HepG2 (cell line): ENCODE results near the gene JKAMP. TPM values are rescaled to one million over a fixed set of nuclear protein-coding genes. Genes with fewer than 3 reads are reported as not detected.

Experiments
- EP300 ChIP-seq, 3 experiments: sonication (generic) in 1 of 3; formaldehyde crosslinking in 1 of 3; IDR thresholded peaks; 2 replicates each; pipeline versions ENCODE4 v1.5.1 to v1.6.1; 2011 to 2020; ENCODE audit warnings: low read depth in 2 of 3, low read length in 2 of 3, borderline replicate concordance in 1 of 3, improper control_type of control experiment in 1 of 3, mild to moderate bottlenecking in 1 of 3, missing genetic modification reagents in 1 of 3, moderate library complexity in 1 of 3
- HDAC2 ChIP-seq: sonication (generic); formaldehyde crosslinking; IDR thresholded peaks from 2 replicates; pipeline ENCODE4 v1.4.0; 2020; ENCODE audit warnings: missing genetic modification reagents
- RBFOX2 ChIP-seq: fragments of 200-400 bp; formaldehyde crosslinking; IDR thresholded peaks from 2 replicates; pipeline ENCODE4 v1.6.1; 2017; ENCODE audit warnings: low read depth, mild to moderate bottlenecking, low read length
- RFX5 ChIP-seq: IDR thresholded peaks from 2 replicates; pipeline ENCODE4 v1.6.1; 2011; ENCODE audit warnings: low read depth, low read length, improper control_type of control experiment
- ZNF432 ChIP-seq: sonication (generic); formaldehyde crosslinking; IDR thresholded peaks from 2 replicates; pipeline ENCODE4 v1.5.0; 2020; ENCODE audit warnings: missing genetic modification reagents, mild to moderate bottlenecking, borderline replicate concordance
- polyA plus RNA-seq, 8 experiments: library from polyadenylated mRNA; depleted of rRNA in 3 of 8; stranded (reverse) in 7 of 8; unstranded in 1 of 8; fragments of >200 nt; fragmentation: Illumina TruSeq in 4 of 8; extraction: Trizol in 4 of 8; gene quantifications; 2 replicates each; pipeline versions ENCODE4 v1.2.1 to v1.2.3, GENCODE V29; 2011 to 2016; ENCODE audit warnings: low read depth in 4 of 8, missing spikeins in 1 of 8, mixed read lengths in 1 of 8; ENCODE audit not compliant: insufficient read depth in 1 of 8
- total RNA-seq, 5 experiments: library from RNA; depleted of rRNA; stranded (reverse); fragments of >200 nt; fragmentation: Illumina TruSeq; extraction: Trizol; gene quantifications; 2 replicates each; pipeline ENCODE4 v1.2.3, GENCODE V29; 2016; ENCODE audit warnings: low read depth in 1 of 5
- TF ChIP-seq, protein P1 (sequence below): sonication (generic); formaldehyde crosslinking; IDR thresholded peaks from 2 replicates; pipeline ENCODE4 v1.8.1; 2023; ENCODE audit warnings: mild to moderate bottlenecking, missing genetic modification reagents
- TF ChIP-seq, protein P2 (sequence below): sonication (generic); formaldehyde crosslinking; IDR thresholded peaks from 2 replicates; pipeline ENCODE4 v1.4.0; 2020; ENCODE audit warnings: mild to moderate bottlenecking, missing genetic modification reagents, borderline replicate concordance
- TF ChIP-seq, protein P3 (sequence below): sonication (generic); formaldehyde crosslinking; conservative IDR thresholded peaks from 2 replicates; pipeline ENCODE4 v1.4.0; 2020; ENCODE audit warnings: mild to moderate bottlenecking, missing genetic modification reagents, moderate library complexity
- TF ChIP-seq, protein P4 (sequence below): sonication (generic); formaldehyde crosslinking; IDR thresholded peaks from 2 replicates; pipeline ENCODE4 v1.8.0; 2022; ENCODE audit warnings: missing genetic modification reagents, mild to moderate bottlenecking, moderate library complexity, borderline replicate concordance
- TF ChIP-seq, protein P5 (sequence below): fragments of 450-650 bp; IDR thresholded peaks from 2 replicates; pipeline ENCODE4 v1.6.1; 2017
- TF ChIP-seq, protein P6 (sequence below): sonication (generic); formaldehyde crosslinking; IDR thresholded peaks from 2 replicates; pipeline ENCODE4 v1.5.0; 2020; ENCODE audit warnings: missing genetic modification reagents, mild to moderate bottlenecking, borderline replicate concordance

JKAMP gene
- total and polyA plus RNA-seq, 2 of the 13 experiments (the other 11 are each of a cell fraction or from before 2014, with no cell fraction given) = 56.4 to 135 TPM

DNA sequence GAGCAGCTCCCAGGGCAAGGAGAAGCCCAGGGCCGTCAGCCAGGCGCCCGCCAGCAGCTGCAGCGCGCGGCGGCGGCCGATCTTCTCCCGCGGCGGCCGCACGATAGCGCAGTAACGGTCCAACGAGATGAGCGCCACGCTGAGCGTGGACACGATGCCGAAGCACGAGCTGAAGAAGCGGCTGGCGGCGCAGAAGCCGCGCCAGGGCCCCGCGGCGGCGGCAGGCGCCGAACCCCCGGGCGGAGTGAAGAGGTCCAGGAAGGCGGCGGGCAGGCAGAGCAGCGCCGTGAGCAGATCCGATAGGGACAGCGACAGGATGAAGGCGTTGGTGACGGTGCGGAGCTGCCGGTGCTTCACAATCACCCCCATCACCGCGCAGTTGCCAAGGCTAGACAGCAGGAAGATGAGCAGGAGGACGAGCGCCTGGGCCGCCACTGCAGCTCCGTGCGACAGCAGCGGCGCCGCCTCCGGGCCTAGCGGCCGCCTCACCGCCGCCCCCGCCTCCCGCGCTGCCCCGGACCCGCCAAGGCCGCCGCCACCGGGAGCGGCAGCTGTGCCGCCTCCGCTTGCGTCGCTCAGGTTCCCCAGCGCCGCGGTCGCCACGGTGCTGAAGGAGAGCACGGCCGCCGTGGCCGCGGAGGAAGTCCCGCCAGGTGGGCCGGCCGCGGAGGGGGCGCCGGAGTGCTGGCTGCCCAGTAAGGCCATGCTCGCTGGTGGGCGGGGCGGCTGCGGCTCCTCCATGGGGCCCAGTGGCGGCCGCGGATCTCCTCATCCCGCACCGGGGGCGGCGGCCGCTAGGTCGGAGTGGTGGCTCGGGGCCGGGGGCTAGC lies 19.6 kb upstream of the JKAMP start (continued):
- TF ChIP-seq, protein P1, sequence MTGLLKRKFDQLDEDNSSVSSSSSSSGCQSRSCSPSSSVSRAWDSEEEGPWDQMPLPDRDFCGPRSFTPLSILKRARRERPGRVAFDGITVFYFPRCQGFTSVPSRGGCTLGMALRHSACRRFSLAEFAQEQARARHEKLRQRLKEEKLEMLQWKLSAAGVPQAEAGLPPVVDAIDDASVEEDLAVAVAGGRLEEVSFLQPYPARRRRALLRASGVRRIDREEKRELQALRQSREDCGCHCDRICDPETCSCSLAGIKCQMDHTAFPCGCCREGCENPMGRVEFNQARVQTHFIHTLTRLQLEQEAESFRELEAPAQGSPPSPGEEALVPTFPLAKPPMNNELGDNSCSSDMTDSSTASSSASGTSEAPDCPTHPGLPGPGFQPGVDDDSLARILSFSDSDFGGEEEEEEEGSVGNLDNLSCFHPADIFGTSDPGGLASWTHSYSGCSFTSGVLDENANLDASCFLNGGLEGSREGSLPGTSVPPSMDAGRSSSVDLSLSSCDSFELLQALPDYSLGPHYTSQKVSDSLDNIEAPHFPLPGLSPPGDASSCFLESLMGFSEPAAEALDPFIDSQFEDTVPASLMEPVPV = no peak
- TF ChIP-seq, protein P2, sequence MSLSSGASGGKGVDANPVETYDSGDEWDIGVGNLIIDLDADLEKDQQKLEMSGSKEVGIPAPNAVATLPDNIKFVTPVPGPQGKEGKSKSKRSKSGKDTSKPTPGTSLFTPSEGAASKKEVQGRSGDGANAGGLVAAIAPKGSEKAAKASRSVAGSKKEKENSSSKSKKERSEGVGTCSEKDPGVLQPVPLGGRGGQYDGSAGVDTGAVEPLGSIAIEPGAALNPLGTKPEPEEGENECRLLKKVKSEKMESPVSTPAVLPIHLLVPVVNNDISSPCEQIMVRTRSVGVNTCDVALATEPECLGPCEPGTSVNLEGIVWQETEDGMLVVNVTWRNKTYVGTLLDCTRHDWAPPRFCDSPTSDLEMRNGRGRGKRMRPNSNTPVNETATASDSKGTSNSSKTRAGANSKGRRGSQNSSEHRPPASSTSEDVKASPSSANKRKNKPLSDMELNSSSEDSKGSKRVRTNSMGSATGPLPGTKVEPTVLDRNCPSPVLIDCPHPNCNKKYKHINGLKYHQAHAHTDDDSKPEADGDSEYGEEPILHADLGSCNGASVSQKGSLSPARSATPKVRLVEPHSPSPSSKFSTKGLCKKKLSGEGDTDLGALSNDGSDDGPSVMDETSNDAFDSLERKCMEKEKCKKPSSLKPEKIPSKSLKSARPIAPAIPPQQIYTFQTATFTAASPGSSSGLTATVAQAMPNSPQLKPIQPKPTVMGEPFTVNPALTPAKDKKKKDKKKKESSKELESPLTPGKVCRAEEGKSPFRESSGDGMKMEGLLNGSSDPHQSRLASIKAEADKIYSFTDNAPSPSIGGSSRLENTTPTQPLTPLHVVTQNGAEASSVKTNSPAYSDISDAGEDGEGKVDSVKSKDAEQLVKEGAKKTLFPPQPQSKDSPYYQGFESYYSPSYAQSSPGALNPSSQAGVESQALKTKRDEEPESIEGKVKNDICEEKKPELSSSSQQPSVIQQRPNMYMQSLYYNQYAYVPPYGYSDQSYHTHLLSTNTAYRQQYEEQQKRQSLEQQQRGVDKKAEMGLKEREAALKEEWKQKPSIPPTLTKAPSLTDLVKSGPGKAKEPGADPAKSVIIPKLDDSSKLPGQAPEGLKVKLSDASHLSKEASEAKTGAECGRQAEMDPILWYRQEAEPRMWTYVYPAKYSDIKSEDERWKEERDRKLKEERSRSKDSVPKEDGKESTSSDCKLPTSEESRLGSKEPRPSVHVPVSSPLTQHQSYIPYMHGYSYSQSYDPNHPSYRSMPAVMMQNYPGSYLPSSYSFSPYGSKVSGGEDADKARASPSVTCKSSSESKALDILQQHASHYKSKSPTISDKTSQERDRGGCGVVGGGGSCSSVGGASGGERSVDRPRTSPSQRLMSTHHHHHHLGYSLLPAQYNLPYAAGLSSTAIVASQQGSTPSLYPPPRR (CRISPR knock-in tag) = no peak
- TF ChIP-seq, protein P3, sequence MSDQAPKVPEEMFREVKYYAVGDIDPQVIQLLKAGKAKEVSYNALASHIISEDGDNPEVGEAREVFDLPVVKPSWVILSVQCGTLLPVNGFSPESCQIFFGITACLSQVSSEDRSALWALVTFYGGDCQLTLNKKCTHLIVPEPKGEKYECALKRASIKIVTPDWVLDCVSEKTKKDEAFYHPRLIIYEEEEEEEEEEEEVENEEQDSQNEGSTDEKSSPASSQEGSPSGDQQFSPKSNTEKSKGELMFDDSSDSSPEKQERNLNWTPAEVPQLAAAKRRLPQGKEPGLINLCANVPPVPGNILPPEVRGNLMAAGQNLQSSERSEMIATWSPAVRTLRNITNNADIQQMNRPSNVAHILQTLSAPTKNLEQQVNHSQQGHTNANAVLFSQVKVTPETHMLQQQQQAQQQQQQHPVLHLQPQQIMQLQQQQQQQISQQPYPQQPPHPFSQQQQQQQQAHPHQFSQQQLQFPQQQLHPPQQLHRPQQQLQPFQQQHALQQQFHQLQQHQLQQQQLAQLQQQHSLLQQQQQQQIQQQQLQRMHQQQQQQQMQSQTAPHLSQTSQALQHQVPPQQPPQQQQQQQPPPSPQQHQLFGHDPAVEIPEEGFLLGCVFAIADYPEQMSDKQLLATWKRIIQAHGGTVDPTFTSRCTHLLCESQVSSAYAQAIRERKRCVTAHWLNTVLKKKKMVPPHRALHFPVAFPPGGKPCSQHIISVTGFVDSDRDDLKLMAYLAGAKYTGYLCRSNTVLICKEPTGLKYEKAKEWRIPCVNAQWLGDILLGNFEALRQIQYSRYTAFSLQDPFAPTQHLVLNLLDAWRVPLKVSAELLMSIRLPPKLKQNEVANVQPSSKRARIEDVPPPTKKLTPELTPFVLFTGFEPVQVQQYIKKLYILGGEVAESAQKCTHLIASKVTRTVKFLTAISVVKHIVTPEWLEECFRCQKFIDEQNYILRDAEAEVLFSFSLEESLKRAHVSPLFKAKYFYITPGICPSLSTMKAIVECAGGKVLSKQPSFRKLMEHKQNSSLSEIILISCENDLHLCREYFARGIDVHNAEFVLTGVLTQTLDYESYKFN = no peak
- TF ChIP-seq HDAC2 (no peak), EP300 (IDR thresholded peaks at IDR 0.05; ENCODE audit: low read depth in 2 of 2, low read length in 2 of 2) (no peak), EP300 (CRISPR knock-in tag; IDR thresholded peaks at IDR 0.05; ENCODE audit: borderline replicate concordance) (no peak), ZNF432 (CRISPR knock-in tag) (0 out of 2 replicates have a peak, but pooled peaks have one; percentile 61), RFX5 (no peak), RBFOX2 (peak; percentile 28; the same call in 1 of the 2 replicates)
- TF ChIP-seq, protein P4, sequence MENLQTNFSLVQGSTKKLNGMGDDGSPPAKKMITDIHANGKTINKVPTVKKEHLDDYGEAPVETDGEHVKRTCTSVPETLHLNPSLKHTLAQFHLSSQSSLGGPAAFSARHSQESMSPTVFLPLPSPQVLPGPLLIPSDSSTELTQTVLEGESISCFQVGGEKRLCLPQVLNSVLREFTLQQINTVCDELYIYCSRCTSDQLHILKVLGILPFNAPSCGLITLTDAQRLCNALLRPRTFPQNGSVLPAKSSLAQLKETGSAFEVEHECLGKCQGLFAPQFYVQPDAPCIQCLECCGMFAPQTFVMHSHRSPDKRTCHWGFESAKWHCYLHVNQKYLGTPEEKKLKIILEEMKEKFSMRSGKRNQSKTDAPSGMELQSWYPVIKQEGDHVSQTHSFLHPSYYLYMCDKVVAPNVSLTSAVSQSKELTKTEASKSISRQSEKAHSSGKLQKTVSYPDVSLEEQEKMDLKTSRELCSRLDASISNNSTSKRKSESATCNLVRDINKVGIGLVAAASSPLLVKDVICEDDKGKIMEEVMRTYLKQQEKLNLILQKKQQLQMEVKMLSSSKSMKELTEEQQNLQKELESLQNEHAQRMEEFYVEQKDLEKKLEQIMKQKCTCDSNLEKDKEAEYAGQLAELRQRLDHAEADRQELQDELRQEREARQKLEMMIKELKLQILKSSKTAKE (CRISPR knock-in tag) = no peak; the same call in 1 of the 2 replicates
- TF ChIP-seq, protein P5, sequence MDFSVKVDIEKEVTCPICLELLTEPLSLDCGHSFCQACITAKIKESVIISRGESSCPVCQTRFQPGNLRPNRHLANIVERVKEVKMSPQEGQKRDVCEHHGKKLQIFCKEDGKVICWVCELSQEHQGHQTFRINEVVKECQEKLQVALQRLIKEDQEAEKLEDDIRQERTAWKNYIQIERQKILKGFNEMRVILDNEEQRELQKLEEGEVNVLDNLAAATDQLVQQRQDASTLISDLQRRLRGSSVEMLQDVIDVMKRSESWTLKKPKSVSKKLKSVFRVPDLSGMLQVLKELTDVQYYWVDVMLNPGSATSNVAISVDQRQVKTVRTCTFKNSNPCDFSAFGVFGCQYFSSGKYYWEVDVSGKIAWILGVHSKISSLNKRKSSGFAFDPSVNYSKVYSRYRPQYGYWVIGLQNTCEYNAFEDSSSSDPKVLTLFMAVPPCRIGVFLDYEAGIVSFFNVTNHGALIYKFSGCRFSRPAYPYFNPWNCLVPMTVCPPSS = no peak
- TF ChIP-seq, protein P6, sequence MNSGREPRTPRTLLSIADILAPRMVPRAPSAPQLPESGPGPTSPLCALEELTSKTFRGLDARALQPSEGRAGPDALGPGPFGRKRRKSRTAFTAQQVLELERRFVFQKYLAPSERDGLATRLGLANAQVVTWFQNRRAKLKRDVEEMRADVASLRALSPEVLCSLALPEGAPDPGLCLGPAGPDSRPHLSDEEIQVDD = no peak; the same call in 1 of the 2 replicates
